ENCODE measurements around the gene KLHL3. TPM values are rescaled to one million over a fixed set of nuclear protein-coding genes. Genes with fewer than 3 reads are reported as not detected.

The KLHL3 gene
- total RNA-seq, 3 donors from 2014 or later: 2.0 to 2.9 (median 2.6) TPM

DNA sequence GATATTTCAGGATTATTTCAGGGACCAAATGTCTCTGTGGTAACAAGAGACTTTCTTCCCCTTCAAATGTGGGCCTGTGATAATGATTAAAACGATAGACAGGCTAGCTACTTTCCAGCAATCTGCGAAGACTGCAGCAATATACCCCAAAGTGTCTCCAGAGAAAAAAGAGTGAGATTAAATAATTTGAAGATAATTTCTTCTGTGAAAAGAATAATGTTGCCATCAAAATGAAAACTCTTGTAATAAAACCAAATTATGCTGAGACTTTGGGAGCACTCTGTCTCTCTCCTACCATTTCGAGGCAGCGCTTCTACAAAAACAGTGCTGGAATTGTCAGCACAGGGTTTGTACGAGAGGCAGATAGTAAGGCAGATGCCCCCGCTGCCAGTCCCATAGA, 132.5 kb downstream of the KLHL3 start:
- H3K9me3 Mint-ChIP-seq: no peaks in the 10 kb centered on the region
- H3K4me3 Mint-ChIP-seq: no peak overlapping the region
- no peaks in the 10 kb centered on the region for H3K4me1 Mint-ChIP-seq (ENCODE audit: low read depth)
- H3K36me3 Mint-ChIP-seq (ENCODE audit: insufficient read depth): no peaks in the 10 kb centered on the region
- peaks cover 35% of the 10 kb centered on the region for H3K27me3 Mint-ChIP-seq (ENCODE audit: low read depth)
- DNase-seq (no peak), ATAC-seq (no peak)

DNA sequence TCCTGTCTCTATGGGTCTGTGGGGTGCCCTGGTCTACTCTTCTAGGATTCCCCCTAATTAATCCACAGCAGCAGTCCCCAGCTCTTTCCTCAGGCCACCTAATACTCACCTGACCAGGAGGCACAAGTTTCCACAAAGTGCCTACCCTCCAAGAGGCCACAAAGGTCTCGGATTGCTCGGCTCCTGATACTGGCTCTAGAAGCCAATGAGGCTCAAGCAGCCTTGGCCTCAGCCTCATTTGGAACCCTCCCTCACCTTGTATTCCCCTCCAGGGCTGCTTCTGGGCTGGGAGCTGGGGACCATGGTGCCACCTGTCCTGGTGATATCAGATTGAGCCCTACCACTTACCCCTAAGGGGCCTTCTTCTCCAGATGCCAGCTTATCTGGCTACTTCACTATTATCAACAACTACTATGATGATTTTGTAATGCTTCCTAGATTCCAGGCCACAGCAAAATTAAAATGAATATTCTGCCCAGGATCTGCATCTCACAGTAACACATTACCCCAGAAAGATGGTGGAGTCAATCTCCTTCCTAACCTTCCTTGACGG, 133.1 kb downstream of the KLHL3 start:
- ATAC-seq: no peak
- no peak for DNase-seq
- H3K4me1 Mint-ChIP-seq (ENCODE audit: low read depth): no peaks in the 10 kb centered on the region
- H3K4me3 Mint-ChIP-seq: no peak overlapping the region
- no peaks in the 10 kb centered on the region for H3K36me3 Mint-ChIP-seq (ENCODE audit: insufficient read depth)
- H3K9me3 Mint-ChIP-seq: no peaks in the 10 kb centered on the region
- peaks cover 37% of the 10 kb centered on the region for H3K27me3 Mint-ChIP-seq (ENCODE audit: low read depth)

DNA sequence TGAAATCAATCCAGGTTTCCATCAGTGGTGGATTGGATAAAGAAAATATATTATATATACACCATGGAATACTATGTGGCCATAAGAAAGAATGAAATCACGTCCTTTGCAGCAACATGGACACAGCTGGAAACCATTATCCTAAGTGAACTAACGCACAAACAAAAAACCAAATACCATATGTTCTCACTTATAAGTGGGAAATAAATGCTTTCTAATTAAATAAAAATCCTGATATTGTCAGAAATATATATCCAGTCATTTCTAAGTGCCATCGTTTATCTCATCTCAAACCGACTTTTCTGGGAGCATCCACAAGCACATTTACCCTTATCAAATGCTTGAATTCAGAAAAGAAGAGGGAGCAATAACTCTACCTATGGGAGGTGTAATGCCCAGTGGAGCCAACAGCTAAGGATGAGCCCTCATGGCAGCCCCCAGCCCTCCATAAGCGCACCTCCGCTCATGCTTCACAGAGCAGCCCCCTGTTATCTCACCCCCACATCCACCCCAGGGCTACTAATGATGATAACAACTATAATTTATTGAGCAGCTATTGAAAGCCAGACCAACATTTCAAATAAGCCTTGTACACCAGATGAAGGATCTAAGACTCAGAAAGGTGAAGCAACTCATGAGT, 135.0 kb downstream of the KLHL3 start:
- no peak for DNase-seq
- H3K9me3 Mint-ChIP-seq: no peaks in the 10 kb centered on the region
- H3K27me3 Mint-ChIP-seq (ENCODE audit: low read depth): peaks cover 35% of the 10 kb centered on the region
- H3K36me3 Mint-ChIP-seq (ENCODE audit: insufficient read depth): no peaks in the 10 kb centered on the region
- ATAC-seq: no peak
- no peak overlapping the region for H3K4me3 Mint-ChIP-seq
- H3K4me1 Mint-ChIP-seq (ENCODE audit: low read depth): no peaks in the 10 kb centered on the region

DNA sequence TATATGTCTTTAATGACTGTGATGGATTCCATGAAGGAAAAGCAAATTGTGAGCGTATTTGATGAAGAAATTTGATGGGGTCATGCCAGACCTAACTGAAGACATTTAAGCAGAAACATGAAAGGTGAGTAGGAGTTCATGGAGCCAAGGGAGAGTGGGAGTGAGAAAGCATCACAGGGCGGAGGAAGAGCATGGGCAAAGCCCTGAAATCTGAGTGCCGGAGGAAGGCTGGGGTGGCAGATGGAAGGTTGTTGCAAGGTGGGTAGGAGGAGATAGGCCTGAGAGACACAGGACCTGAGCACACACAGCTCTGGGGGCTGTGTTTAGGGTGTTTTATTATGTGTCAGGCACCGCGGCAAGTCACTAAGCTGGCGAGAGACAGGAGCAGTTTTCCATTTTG, 136.4 kb downstream of the KLHL3 start:
- no peak overlapping the region for H3K4me3 Mint-ChIP-seq
- ATAC-seq (no peak), DNase-seq (no peak)
- H3K4me1 Mint-ChIP-seq (ENCODE audit: low read depth): no peaks in the 10 kb centered on the region
- no peaks in the 10 kb centered on the region for H3K36me3 Mint-ChIP-seq (ENCODE audit: insufficient read depth)
- no peaks in the 10 kb centered on the region for H3K9me3 Mint-ChIP-seq
- H3K27me3 Mint-ChIP-seq (ENCODE audit: low read depth): peaks cover 26% of the 10 kb centered on the region

DNA sequence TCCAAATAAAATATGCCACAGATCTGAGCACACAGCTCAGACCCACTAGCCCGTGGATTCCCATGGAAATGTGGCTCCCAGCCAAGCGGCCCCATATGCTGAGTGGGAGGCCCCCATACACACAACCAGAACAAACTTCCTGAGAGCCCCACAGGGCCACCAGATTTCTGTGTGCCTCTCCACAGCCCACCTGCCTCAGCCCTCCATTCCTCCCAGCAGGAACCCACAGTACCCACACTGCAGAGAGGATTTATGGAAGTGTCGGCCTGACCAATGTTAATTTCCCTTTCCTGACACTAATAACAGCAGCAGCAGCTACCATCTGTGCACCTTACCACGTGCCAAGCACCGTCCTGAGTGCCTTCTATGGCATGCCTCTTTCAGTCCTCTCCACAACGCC, 137.5 kb downstream of the KLHL3 start:
- no peak overlapping the region for H3K4me3 Mint-ChIP-seq
- DNase-seq: no peak
- H3K9me3 Mint-ChIP-seq: no peaks in the 10 kb centered on the region
- no peaks in the 10 kb centered on the region for H3K4me1 Mint-ChIP-seq (ENCODE audit: low read depth)
- H3K36me3 Mint-ChIP-seq (ENCODE audit: insufficient read depth): no peaks in the 10 kb centered on the region
- ATAC-seq: no peak
- peaks cover 26% of the 10 kb centered on the region for H3K27me3 Mint-ChIP-seq (ENCODE audit: low read depth)

DNA sequence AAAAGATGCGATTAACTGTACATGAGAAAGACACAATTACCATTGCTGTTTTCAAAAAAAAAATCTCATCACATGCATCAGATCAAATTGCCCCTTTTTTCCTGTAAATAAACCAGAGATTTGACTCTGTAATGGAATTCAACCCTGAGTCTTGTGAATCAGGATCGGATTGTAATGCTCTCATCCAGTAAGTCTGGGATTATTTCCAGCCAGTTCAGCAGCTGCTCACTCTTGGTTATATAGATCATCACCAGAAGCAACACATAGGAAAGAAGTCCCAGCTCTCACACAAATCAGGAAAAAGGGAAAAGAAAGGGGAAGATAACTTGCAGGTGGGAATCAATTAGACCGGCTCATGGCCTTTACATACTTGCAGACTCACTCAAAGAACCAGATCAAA, 138.9 kb downstream of the KLHL3 start:
- no peak for DNase-seq
- Mint-ChIP-seq H3K27me3 (ENCODE audit: low read depth) (peaks cover 29% of the 10 kb centered on the region), H3K4me3 (no peak overlapping the region)

DNA sequence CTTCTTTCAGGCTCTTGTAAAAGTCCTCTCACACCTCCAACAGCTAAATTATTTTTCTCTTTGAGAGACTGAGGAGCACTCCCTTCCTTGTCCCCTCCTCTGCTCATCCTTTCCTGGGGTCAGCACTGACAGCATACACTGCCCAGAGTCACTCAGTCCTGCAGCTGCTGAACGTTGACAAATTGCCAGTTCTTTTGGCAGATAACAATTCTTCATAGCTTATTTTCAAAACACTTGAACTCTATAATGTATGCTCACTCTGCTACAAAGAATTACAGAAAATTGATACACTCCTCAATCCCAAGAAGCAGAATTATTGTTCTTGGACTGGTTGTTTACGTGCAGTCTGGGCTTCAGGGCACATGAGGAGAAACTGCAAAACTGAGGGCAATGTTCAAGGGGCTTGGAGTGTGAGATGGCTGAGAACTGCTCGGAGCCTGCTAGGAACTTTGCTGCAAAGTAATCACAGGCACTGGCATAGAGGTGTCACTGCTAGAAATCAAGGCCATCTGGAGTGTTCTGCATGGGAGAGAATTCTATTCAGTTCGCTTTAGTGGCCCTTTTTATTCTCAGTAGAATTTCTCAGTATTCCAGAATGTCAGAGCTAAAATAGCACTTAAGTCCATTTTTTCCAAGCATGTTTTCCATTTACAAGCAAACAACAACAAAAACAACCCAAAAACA, 140.4 kb downstream of the KLHL3 start:
- Mint-ChIP-seq H3K4me1 (ENCODE audit: low read depth) (no peaks in the 10 kb centered on the region), H3K36me3 (ENCODE audit: insufficient read depth) (no peaks in the 10 kb centered on the region), H3K27me3 (ENCODE audit: low read depth) (peaks cover 26% of the 10 kb centered on the region), H3K4me3 (no peak overlapping the region), H3K9me3 (no peaks in the 10 kb centered on the region)
- ATAC-seq: no peak
- no peak for DNase-seq

More for the DNA sequence above, 138.9 kb downstream of the KLHL3 start:
- Mint-ChIP-seq H3K4me1 (ENCODE audit: low read depth) (no peaks in the 10 kb centered on the region), H3K36me3 (ENCODE audit: insufficient read depth) (no peaks in the 10 kb centered on the region), H3K9me3 (no peaks in the 10 kb centered on the region)
- no peak for ATAC-seq

DNA sequence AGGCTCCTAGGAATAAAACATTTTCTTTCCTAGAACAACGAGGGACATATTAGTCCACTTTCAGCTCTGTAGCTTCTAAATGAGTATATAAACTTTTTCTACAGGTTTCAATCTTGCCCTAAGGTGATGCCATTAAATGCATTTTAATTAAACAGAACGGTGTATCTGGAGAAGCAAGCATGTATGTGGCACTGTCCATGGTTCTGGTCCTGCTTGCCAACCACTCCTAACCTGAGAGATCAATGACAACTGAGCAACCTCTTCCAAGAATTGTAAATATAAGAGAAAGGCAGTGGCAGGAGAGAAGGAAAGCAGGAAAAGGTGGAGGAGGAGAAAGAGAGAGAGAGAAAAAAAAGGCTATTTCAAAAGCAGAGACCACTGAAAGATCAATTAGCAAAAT, 141.2 kb downstream of the KLHL3 start:
- ATAC-seq: no peak
- no peaks in the 10 kb centered on the region for H3K36me3 Mint-ChIP-seq (ENCODE audit: insufficient read depth)
- H3K4me1 Mint-ChIP-seq (ENCODE audit: low read depth): no peaks in the 10 kb centered on the region
- DNase-seq: no peak
- H3K9me3 Mint-ChIP-seq: no peaks in the 10 kb centered on the region
- no peak overlapping the region for H3K4me3 Mint-ChIP-seq
- peaks cover 25% of the 10 kb centered on the region for H3K27me3 Mint-ChIP-seq (ENCODE audit: low read depth)

DNA sequence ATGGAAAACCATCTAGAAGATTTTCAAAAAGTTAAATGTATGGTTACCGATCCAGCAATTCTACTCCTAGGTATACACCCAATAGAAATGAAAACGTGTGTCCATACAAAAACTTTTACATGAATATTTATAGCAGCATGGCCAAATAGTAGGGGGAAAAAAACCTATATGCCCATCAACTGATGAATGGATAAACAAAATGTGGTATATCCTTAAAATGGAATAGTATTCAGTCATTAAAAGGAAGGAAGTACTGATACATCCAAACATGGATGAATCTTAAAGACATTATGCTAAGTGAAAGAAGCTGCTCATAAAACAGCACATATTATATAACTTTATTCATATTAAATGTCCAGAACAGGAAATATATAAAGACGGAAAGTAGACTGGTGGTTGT, 143.6 kb downstream of the KLHL3 start:
- no peak for DNase-seq
- Mint-ChIP-seq H3K9me3 (no peaks in the 10 kb centered on the region), H3K36me3 (ENCODE audit: insufficient read depth) (no peaks in the 10 kb centered on the region), H3K4me1 (ENCODE audit: low read depth) (peaks cover 3% of the 10 kb centered on the region), H3K4me3 (no peak overlapping the region), H3K27me3 (ENCODE audit: low read depth) (peaks cover 21% of the 10 kb centered on the region)
- ATAC-seq: no peak

DNA sequence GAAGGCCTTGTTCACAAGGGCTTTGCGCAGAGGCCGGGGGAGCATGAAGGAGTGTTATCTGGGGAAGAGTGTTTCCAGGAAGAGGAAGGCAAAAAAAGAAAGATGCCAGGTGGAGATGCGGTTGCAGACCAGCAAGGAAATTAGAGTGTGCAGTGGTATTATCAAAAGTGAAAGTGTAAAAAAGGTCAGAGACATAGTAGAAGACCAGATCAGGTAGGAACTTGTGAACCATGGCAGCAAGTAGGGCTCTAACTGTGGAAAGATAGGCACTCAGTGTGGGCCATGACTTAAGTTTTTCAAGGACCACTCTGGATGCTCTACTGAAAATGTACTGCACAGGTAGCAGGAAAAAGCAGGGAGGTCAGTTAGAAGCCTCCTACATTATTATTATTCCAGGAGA, 146.7 kb downstream of the KLHL3 start:
- no peaks in the 10 kb centered on the region for H3K9me3 Mint-ChIP-seq

DNA sequence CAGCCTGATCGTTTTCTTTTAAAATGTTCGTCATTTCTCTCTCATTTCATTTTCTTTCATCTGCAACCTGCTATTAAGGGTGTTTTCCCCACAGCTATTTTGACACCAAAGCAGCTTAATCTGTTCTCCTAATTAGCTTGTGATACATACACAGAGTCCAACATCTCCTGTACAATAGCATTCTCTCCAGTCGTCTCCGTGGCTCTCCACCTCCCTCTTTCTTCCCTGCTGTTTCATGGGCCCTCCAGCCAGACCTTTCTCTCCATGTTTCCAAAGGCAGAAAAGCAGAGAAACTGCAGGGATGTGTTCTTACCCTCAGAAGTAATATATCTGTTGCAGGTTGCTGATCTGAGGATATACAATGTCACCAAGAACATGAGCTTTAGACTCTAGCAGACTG, 148.0 kb downstream of the KLHL3 start:
- no peaks in the 10 kb centered on the region for H3K36me3 Mint-ChIP-seq (ENCODE audit: insufficient read depth)
- H3K9me3 Mint-ChIP-seq: no peaks in the 10 kb centered on the region
- DNase-seq (no peak), ATAC-seq (no peak)
- peaks cover 28% of the 10 kb centered on the region for H3K27me3 Mint-ChIP-seq (ENCODE audit: low read depth)
- peaks cover 3% of the 10 kb centered on the region for H3K4me1 Mint-ChIP-seq (ENCODE audit: low read depth)
- no peak overlapping the region for H3K4me3 Mint-ChIP-seq

More for the DNA sequence above, 146.7 kb downstream of the KLHL3 start:
- Mint-ChIP-seq H3K36me3 (ENCODE audit: insufficient read depth) (no peaks in the 10 kb centered on the region), H3K4me1 (ENCODE audit: low read depth) (peaks cover 3% of the 10 kb centered on the region), H3K27me3 (ENCODE audit: low read depth) (peaks cover 25% of the 10 kb centered on the region), H3K4me3 (no peak overlapping the region)
- ATAC-seq (no peak), DNase-seq (no peak)

DNA sequence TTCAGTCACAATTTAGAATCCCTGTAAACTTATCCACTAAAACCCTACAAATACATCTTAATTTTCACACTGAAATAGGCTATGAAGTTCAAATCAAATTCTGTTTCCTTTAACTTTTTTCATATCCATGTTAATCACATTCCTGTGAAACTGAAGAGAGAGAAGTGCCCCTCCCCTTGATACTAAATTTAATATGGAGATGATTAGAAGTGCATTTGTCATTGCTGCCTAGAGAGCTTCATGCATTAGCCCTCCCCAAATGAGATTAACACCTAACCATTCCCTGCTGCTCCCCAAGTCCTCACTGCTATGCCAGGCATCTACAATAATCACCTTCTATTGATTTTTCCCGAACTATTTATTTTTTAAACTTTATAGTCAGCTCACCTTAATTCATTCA, 151.6 kb downstream of the KLHL3 start:
- ATAC-seq: no peak
- no peak overlapping the region for H3K4me3 Mint-ChIP-seq
- no peaks in the 10 kb centered on the region for H3K9me3 Mint-ChIP-seq
- H3K27me3 Mint-ChIP-seq (ENCODE audit: low read depth): peaks cover 24% of the 10 kb centered on the region
- DNase-seq: no peak
- H3K36me3 Mint-ChIP-seq (ENCODE audit: insufficient read depth): no peaks in the 10 kb centered on the region
- peaks cover 3% of the 10 kb centered on the region for H3K4me1 Mint-ChIP-seq (ENCODE audit: low read depth)

DNA sequence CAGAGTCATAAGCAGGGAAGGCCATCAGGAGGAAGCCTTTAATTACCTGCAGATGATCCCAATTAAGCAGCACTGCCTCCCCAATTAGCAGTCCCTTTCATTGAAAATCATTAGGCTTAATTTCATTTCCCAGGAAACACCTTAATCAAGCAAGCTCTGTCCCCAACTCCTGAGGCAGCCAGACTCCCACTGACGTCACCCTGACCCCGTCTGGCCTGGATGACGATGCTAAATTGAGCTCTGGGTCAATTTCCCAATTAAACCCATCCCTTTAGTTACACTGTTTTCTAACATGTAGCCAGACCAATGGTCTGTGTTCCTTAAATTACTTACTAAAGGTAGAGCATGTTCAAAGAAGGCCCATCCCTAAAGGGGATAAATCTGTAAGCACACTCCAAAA, 152.8 kb downstream of the KLHL3 start:
- peaks cover 20% of the 10 kb centered on the region for H3K27me3 Mint-ChIP-seq (ENCODE audit: low read depth)
- no peak for ATAC-seq
- no peaks in the 10 kb centered on the region for H3K36me3 Mint-ChIP-seq (ENCODE audit: insufficient read depth)
- DNase-seq: no peak
- H3K9me3 Mint-ChIP-seq: no peaks in the 10 kb centered on the region
- H3K4me1 Mint-ChIP-seq (ENCODE audit: low read depth): no peaks in the 10 kb centered on the region
- no peak overlapping the region for H3K4me3 Mint-ChIP-seq

DNA sequence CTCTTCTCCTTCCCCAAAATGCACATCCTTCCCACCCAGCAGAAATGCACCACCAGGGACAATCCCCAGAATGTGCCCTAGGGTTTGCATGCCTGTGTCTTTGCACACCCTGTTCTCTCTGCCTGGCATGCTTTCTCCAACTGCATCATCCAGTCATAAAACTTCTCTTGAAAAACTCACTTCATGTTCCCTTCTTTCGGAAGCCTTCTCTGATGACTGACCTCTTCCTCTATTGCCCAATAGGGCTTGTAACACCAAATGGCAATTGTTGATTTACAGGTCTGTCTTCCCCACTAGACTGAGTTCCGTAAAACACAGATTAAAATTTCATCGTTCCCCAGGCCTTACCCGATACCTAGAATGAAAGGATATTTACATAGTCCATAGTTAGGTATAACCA, 153.7 kb downstream of the KLHL3 start:
- ATAC-seq (no peak), DNase-seq (no peak)
- H3K4me1 Mint-ChIP-seq (ENCODE audit: low read depth): no peaks in the 10 kb centered on the region
- no peak overlapping the region for H3K4me3 Mint-ChIP-seq
- H3K36me3 Mint-ChIP-seq (ENCODE audit: insufficient read depth): no peaks in the 10 kb centered on the region
- peaks cover 14% of the 10 kb centered on the region for H3K27me3 Mint-ChIP-seq (ENCODE audit: low read depth)
- no peaks in the 10 kb centered on the region for H3K9me3 Mint-ChIP-seq

DNA sequence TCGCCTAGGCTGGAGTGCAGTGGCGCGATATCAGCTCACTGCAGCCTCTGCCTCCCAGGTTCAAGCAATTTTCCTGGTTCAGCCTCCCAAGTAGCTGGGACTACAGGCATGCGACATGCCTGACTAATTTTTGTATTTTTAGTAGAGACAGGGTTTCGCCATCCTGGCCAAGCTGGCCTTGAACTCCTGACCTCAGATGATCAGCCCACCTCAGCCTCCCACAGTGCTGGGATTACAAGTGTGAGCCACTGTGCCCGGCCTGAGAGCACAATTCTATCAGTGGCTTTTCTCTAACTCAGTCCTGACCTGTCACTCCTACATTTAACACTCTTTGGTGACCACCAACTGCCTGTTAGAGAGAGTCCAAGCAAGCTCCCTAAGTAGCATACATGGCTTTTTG, 154.1 kb downstream of the KLHL3 start:
- DNase-seq (no peak), ATAC-seq (no peak)
- no peaks in the 10 kb centered on the region for H3K9me3 Mint-ChIP-seq
- no peaks in the 10 kb centered on the region for H3K36me3 Mint-ChIP-seq (ENCODE audit: insufficient read depth)
- no peak overlapping the region for H3K4me3 Mint-ChIP-seq
- H3K4me1 Mint-ChIP-seq (ENCODE audit: low read depth): no peaks in the 10 kb centered on the region
- peaks cover 10% of the 10 kb centered on the region for H3K27me3 Mint-ChIP-seq (ENCODE audit: low read depth)
